RPMI7951 (cell line): ENCODE measurements around the gene MAPK14. TPM values are rescaled to one million over a fixed set of nuclear protein-coding genes. Genes with fewer than 3 reads are reported as not detected.

Experiments used
- DNase-seq: peaks from one replicate; pipeline ENCODE4 v3.0.0-alpha.2; 2012; ENCODE audit warnings: low read depth
- total RNA-seq: library from RNA; depleted of rRNA; stranded (reverse); fragments of >200 nt; shearing (Covaris generic); gene quantifications from 2 replicates; pipeline ENCODE4 v1.2.3, GENCODE V29; 2014

Gene MAPK14
- total RNA-seq, 1 experiment from 2014 or later: 62.5 TPM

- DNase-seq: no peak
Observed at GRCh38 chr6:36101691-36102090, 74.1 kb downstream of the MAPK14 start.

DNA sequence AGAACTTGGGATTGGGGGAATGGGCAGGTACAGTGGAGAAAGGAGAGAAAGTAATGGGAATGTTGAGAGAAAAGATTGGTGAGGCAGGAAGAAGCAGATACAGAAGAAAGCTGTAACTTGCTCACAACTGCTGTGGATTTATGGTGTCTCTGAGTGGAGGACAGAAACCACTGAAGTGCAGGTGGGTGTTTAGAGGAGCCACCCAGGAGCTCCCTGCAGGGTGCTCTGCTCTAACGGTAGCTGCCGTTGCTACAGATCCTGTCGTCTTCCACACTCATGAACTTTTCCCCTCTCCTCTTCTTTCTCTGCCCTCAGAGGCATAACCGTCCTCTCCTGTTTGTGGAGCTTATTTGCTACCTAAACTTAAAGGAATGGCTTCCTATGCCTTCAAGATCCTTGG, 75.2 kb downstream of the MAPK14 start:
- DNase-seq: no peak

DNA sequence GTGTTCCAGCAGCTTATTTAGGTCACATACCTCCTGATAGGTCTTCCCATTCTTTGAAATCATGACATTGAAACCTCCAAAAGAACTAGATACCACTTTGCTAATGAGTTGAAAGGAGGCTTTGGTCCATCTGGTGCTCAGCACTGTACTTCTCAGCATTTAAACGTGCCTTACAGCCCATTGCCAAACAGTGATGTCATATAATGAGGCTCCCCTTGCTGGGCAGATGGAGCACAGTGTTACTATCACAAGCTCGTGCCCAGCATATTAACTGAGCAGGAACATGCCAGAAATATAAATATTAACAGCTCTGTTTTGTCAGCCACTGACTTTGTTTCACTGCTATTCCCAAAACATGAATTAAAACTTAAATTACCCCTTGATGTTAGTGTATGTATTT, 77.2 kb downstream of the MAPK14 start:
- no peak for DNase-seq

DNA sequence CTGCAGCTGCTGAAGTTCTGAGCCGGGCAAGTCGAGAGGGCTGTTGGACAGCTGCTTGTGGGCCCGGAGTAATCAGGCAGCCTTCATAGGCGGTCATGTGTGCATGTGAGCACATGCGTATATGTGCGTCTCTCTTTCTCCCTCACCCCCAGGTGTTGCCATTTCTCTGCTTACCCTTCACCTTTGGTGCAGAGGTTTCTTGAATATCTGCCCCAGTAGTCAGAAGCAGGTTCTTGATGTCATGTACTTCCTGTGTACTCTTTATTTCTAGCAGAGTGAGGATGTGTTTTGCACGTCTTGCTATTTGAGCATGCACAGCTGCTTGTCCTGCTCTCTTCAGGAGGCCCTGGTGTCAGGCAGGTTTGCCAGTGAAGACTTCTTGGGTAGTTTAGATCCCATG, 81.5 kb downstream of the MAPK14 start:
- no peak for DNase-seq

DNA sequence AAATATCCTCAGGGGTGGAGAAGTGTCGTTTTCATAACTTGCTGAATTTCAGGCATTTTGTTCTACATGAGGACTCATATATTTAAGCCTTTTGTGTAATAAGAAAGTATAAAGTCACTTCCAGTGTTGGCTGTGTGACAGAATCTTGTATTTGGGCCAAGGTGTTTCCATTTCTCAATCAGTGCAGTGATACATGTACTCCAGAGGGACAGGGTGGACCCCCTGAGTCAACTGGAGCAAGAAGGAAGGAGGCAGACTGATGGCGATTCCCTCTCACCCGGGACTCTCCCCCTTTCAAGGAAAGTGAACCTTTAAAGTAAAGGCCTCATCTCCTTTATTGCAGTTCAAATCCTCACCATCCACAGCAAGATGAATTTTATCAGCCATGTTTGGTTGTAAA, 82.4 kb downstream of the MAPK14 start:
- DNase-seq: no peak

DNA sequence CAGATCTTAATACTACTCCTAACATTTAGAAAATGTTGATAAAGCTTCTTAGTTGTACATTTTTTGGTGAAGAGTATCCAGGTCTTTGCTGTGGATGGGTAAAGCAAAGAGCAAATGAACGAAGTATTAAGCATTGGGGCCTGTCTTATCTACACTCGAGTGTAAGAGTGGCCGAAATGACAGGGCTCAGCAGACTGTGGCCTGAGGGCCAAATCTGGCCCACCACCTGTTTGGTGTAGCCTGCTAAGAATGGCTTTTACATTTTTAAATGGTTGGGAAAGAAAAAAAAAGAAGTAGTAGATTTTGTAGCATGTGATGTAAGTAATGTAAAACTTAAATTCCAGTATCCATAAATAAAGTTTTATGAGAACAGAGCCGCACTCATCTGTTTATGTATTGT, 83.3 kb downstream of the MAPK14 start:
- no peak for DNase-seq

- no peak for DNase-seq
Observed at GRCh38 chr6:36111526-36111925, 83.9 kb downstream of the MAPK14 start.

- DNase-seq: no peak
Observed at GRCh38 chr6:36113049-36113448, 85.4 kb downstream of the MAPK14 start.

GRCh38 chr6:36113703-36114102, 86.1 kb downstream of the MAPK14 start:
- DNase-seq: no peak

DNA sequence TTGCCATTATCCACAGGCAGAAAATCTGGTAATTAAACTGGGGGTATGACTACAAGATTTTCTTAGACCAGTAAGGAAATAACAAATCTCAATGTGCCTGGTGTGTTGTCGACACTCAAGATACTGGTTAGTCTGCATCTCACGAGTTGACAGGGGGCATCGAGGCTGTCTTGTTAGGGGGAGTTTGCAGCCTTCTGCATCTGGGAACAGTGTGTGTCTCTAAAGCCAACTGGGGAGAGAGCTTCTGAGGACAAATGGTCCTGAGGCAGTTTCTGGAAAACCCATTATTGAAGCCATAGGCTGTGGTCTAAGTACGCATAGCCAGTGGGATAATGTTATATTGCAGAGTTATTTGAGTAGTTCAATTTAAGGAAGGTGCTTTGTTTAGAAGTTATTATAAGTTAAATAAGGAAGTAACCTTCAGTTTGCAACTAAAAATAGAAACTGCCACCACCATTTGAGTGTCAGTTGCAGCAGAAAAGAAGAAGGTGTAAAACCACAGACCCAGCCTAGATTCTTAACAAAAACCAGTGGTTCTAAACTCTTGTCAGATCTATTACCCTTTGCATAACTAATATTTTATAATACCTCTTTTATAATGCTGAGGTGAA, 87.3 kb downstream of the MAPK14 start:
- no peak for DNase-seq

- no peak for DNase-seq
Observed at GRCh38 chr6:36115412-36115811, 87.8 kb downstream of the MAPK14 start.

- DNase-seq: no peak
Observed at GRCh38 chr6:36116066-36116864, 88.7 kb downstream of the MAPK14 start.

- no peak for DNase-seq
Observed at GRCh38 chr6:36116943-36117342, 89.3 kb downstream of the MAPK14 start.

- no peak for DNase-seq
Observed at GRCh38 chr6:36117658-36118549, 90.3 kb downstream of the MAPK14 start.

GRCh38 chr6:36118550-36119107, 91.0 kb downstream of the MAPK14 start:
- DNase-seq: no peak

- DNase-seq: no peak
Observed at GRCh38 chr6:36119209-36119608, 91.6 kb downstream of the MAPK14 start.

- no peak for DNase-seq
Observed at GRCh38 chr6:36120018-36120417, 92.4 kb downstream of the MAPK14 start.

- no peak for DNase-seq
Observed at GRCh38 chr6:36120539-36120938, 92.9 kb downstream of the MAPK14 start.

- peak; percentile 54 for DNase-seq
Observed at GRCh38 chr6:36120979-36121786, 93.6 kb downstream of the MAPK14 start.

DNA sequence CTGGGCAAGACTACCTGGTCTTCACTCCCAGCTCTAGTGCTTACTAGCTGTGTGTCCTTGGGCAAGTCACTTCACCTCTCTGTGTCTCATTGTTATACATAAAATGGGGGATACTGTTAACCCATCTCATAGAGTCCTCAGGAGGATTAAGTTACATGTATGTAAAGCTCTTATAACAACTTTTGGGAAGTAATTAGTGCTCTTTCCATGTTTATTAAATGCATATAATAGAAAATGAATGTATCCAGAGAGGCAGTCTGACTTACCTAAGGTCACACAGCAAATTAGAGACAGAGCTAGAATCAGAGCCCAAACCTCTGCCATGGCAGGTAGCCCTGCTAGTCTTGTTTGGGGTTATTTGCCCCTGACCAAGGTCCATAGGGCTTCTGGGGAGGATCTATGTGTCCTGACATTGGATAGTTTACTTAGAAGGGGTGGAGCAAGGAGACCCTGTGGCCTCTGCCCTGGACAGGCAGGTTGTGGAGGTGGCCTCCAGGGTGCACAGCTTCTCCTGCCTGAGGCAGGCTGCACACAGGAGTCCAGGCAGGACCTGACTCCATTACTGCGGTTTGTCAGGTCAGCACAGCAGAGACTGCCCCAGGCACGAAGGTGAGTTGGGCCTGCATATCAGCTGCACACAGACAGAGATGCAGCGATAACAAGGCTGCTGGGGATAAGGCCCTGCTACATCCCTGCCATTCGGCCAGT, 94.3 kb downstream of the MAPK14 start:
- DNase-seq: no peak
